Measurements from ENCODE around the gene DCTN3.

Gene DCTN3

GRCh38 chr9:34611251-34611810 lies 9.0 kb downstream of the DCTN3 start:
- peak overlapping the region; percentile 76 to 83 for H3K27ac ChIP-seq
- intact Hi-C loops (cut with DNase I; ENCODE audit: low total_unique reads) = loop anchor here (10.0 kb wide), 2 partner anchors 93 to 157 kb away; partner anchors contain the start of genes DNAI1 and FAM219A
- peak overlapping the region; percentile 60 to 63 for H3K4me3 ChIP-seq
- no peak for DNase-seq
- peaks cover 0 to 24% (median 20%) of the 10 kb centered on the region in 4 donors for H3K4me1 ChIP-seq
- H3K9me3 ChIP-seq = no peaks in the 10 kb centered on the region
- TF ChIP-seq CTCF (IDR thresholded peaks at IDR 0.05) = no peak
- H3K36me3 ChIP-seq = peaks cover 10 to 29% (median 27%) of the 10 kb centered on the region in 3 donors
- no peaks in the 10 kb centered on the region for H3K27me3 ChIP-seq

- H3K9me3 ChIP-seq = no peaks in the 10 kb centered on the region
- no peak overlapping the region for H3K27ac ChIP-seq
- intact Hi-C loops (cut with DNase I; ENCODE audit: low total_unique reads) = loop anchor here (10.0 kb wide), 2 partner anchors 94 to 156 kb away; partner anchors contain the start of genes DNAI1 and FAM219A
- no peaks in the 10 kb centered on the region for H3K27me3 ChIP-seq
- H3K4me3 ChIP-seq = no peak overlapping the region
- no peak for DNase-seq
- H3K4me1 ChIP-seq = peaks cover 0 to 24% (median 20%) of the 10 kb centered on the region in 4 donors
- peaks cover 3 to 22% (median 21%) of the 10 kb centered on the region in 3 donors for H3K36me3 ChIP-seq
- no peak for TF ChIP-seq CTCF (IDR thresholded peaks at IDR 0.05)
Observed at GRCh38 chr9:34610434-34611206, 9.7 kb downstream of the DCTN3 start.

GRCh38 chr9:34607331-34607730 lies 13.0 kb downstream of the DCTN3 start:
- Histone ChIP-seq H3K27ac (no peak overlapping the region), H3K36me3 (no peaks in the 10 kb centered on the region), H3K4me1 (peaks cover 0 to 14% (median 11%) of the 10 kb centered on the region in 4 donors), H3K27me3 (no peaks in the 10 kb centered on the region), H3K4me3 (no peak overlapping the region), H3K9me3 (no peaks in the 10 kb centered on the region)
- intact Hi-C loops (cut with DNase I; ENCODE audit: low total_unique reads) = no loop called here
- TF ChIP-seq CTCF (IDR thresholded peaks at IDR 0.05) = no peak
- DNase-seq = no peak

GRCh38 chr9:34606905-34607304 lies 13.4 kb downstream of the DCTN3 start:
- Histone ChIP-seq H3K4me1 (peaks cover 0 to 12% (median 9%) of the 10 kb centered on the region in 4 donors), H3K36me3 (no peaks in the 10 kb centered on the region), H3K9me3 (no peaks in the 10 kb centered on the region), H3K4me3 (no peak overlapping the region), H3K27me3 (no peaks in the 10 kb centered on the region), H3K27ac (no peak overlapping the region)
- DNase-seq = no peak
- intact Hi-C loops (cut with DNase I; ENCODE audit: low total_unique reads) = no loop called here
- TF ChIP-seq CTCF (IDR thresholded peaks at IDR 0.05) = no peak

- H3K4me3 ChIP-seq = no peak overlapping the region
- H3K27ac ChIP-seq = no peak overlapping the region
- H3K4me1 ChIP-seq = peaks cover 0 to 7% (median 4%) of the 10 kb centered on the region in 4 donors
- intact Hi-C loops (cut with DNase I; ENCODE audit: low total_unique reads) = no loop called here
- no peak for DNase-seq
- no peak for TF ChIP-seq CTCF (IDR thresholded peaks at IDR 0.05)
- no peaks in the 10 kb centered on the region for H3K36me3 ChIP-seq
- H3K27me3 ChIP-seq = no peaks in the 10 kb centered on the region
- no peaks in the 10 kb centered on the region for H3K9me3 ChIP-seq
Observed at GRCh38 chr9:34606190-34606589, 14.1 kb downstream of the DCTN3 start.

Measured in tibial artery (tissue), 4 donors.